H1 (cell line): ENCODE data around the gene PRR29. TPM values are rescaled to one million over a fixed set of nuclear protein-coding genes. Genes with fewer than 3 reads are reported as not detected.

Source experiments
- CTCF ChIA-PET: fragments of 300-600 bp; sonication (Branson Sonifier 250); formaldehyde crosslinking; loops from one replicate; lab custom pipeline; 2021; ENCODE audit not compliant: partially characterized antibody; lab: Charles Lee
- POLR2A ChIA-PET: fragments of 300-600 bp; sonication (Branson Sonifier 250); formaldehyde crosslinking; loops from one replicate; lab custom pipeline; 2021; ENCODE audit warnings: inconsistent platforms; ENCODE audit not compliant: partially characterized antibody; lab: Charles Lee
- DNase-seq, 2 experiments: peaks; one replicate each; pipeline versions ENCODE4 v3.0.0 to v3.0.0-alpha.2; 2010 to 2022; ENCODE audit warnings: low spot score in 2 of 2, low read depth in 1 of 2, mixed read lengths in 1 of 2
- FAIRE-seq: peaks from 2 replicates; lab custom pipeline; 2011; peaks lifted over from hg19 to GRCh38; lab: Jason Lieb, UNC
- H2AFZ ChIP-seq: 2 replicates; pipeline ENCODE4 v1.8.1; 2012; ENCODE audit warnings: low read length, inconsistent platforms
- H2AK5ac ChIP-seq: 2 replicates; pipeline ENCODE4 v1.6.1; 2013; ENCODE audit warnings: low read depth, low read length
- H2BK120ac ChIP-seq: replicated peaks from 2 replicates; pipeline ENCODE3; 2013; ENCODE audit warnings: low read depth, low read length, inconsistent platforms
- H2BK12ac ChIP-seq: 2 replicates; pipeline ENCODE4 v1.6.1; 2013; ENCODE audit warnings: low read depth, low read length
- H2BK15ac ChIP-seq: 2 replicates; pipeline ENCODE4 v1.6.1; 2013; ENCODE audit warnings: low read length
- H2BK20ac ChIP-seq: 2 replicates; pipeline ENCODE4 v1.6.1; 2013; ENCODE audit warnings: low read length
- H2BK5ac ChIP-seq: 2 replicates; pipeline ENCODE4 v1.6.1; 2013; ENCODE audit warnings: low read depth, low read length
- H3K14ac ChIP-seq: 2 replicates; pipeline ENCODE4 v1.6.1; 2013; ENCODE audit warnings: inconsistent platforms; ENCODE audit not compliant: insufficient read length
- H3K18ac ChIP-seq: 2 replicates; pipeline ENCODE4 v1.6.1; 2013; ENCODE audit warnings: low read length; ENCODE audit errors: extremely low read depth
- H3K23ac ChIP-seq: 2 replicates; pipeline ENCODE4 v1.6.1; 2013; ENCODE audit warnings: inconsistent platforms; ENCODE audit not compliant: insufficient read length
- H3K23me2 ChIP-seq: 2 replicates; pipeline ENCODE4 v1.6.1; 2013; ENCODE audit warnings: low read depth, low read length
- H3K27ac ChIP-seq: 2 replicates; pipeline ENCODE4 v1.6.1; 2011; ENCODE audit warnings: low read depth, low read length, inconsistent platforms
- H3K27me3 ChIP-seq, 4 experiments: replicated peaks in 1 of 4; 1 replicate in 1 of 4; 2 replicates in 3 of 4; pipeline versions ENCODE4 v1.6.1 to v1.8.1; 2011 to 2013; ENCODE audit warnings: low read length in 3 of 4, mild to moderate bottlenecking in 3 of 4, inconsistent platforms in 2 of 4, mixed read lengths in 2 of 4, moderate library complexity in 1 of 4; ENCODE audit not compliant: control insufficient read depth in 3 of 4, insufficient read depth in 3 of 4; ENCODE audit errors: extremely low read depth in 1 of 4
- H3K36me3 ChIP-seq, 4 experiments: 2 replicates each; pipeline versions ENCODE4 v1.6.1 to v1.8.1; 2011 to 2013; ENCODE audit warnings: mild to moderate bottlenecking in 4 of 4, low read length in 3 of 4, moderate library complexity in 2 of 4, control low read depth in 1 of 4, inconsistent platforms in 1 of 4; ENCODE audit not compliant: insufficient read depth in 4 of 4, control insufficient read depth in 2 of 4
- H3K4ac ChIP-seq: replicated peaks from 2 replicates; pipeline ENCODE3; 2013; ENCODE audit warnings: low read length, low read depth, mixed read lengths, inconsistent platforms; ENCODE audit not compliant: insufficient read length
- H3K4me1 ChIP-seq, 4 experiments: replicated peaks in 1 of 4; 1 replicate in 1 of 4; 2 replicates in 3 of 4; pipeline versions ENCODE4 v1.6.1 to v1.8.1; 2011 to 2013; ENCODE audit warnings: low read length in 3 of 4, inconsistent platforms in 2 of 4, mixed read lengths in 1 of 4; ENCODE audit not compliant: insufficient read depth in 4 of 4, control insufficient read depth in 3 of 4
- H3K4me2 ChIP-seq, 2 experiments: 2 replicates each; pipeline versions ENCODE4 v1.6.1 to v1.8.1; 2011 to 2013; ENCODE audit warnings: low read depth in 2 of 2, low read length in 2 of 2, control low read depth in 1 of 2, inconsistent platforms in 1 of 2, mild to moderate bottlenecking in 1 of 2; ENCODE audit not compliant: insufficient read depth in 1 of 2
- H3K4me3 ChIP-seq, 4 experiments: fragments of 200-600, 300-600 bp in 1 of 4; sonication (generic), shearing (Covaris generic), sonication (Bioruptor Twin) in 1 of 4; 2 replicates each; pipeline versions ENCODE4 v1.5.1 to v1.8.1; 2011 to 2016; ENCODE audit warnings: low read length in 4 of 4, low read depth in 3 of 4, control low read depth in 2 of 4, inconsistent platforms in 2 of 4, mild to moderate bottlenecking in 2 of 4, mixed read lengths in 1 of 4, moderate library complexity in 1 of 4; ENCODE audit not compliant: insufficient read depth in 2 of 4; ENCODE audit errors: extremely low read depth in 1 of 4
- H3K56ac ChIP-seq: replicated peaks from 2 replicates; pipeline ENCODE3; 2013; ENCODE audit warnings: low read depth, mild to moderate bottlenecking, mixed read lengths, low read length, inconsistent platforms; ENCODE audit not compliant: insufficient read length
- H3K79me1 ChIP-seq: 2 replicates; pipeline ENCODE4 v1.6.1; 2013; ENCODE audit warnings: low read depth, low read length, control low read depth
- H3K79me2 ChIP-seq, 2 experiments: 2 replicates each; pipeline versions ENCODE4 v1.6.1 to v1.8.1; 2012 to 2013; ENCODE audit warnings: low read length in 2 of 2, mild to moderate bottlenecking in 2 of 2, inconsistent platforms in 1 of 2; ENCODE audit not compliant: insufficient read depth in 2 of 2, control insufficient read depth in 1 of 2
- H3K9ac ChIP-seq, 4 experiments: replicated peaks in 1 of 4; 1 replicate in 1 of 4; 2 replicates in 3 of 4; pipeline versions ENCODE4 v1.6.1 to v1.8.1; 2011 to 2013; ENCODE audit warnings: low read depth in 3 of 4, low read length in 3 of 4, control low read depth in 2 of 4, mild to moderate bottlenecking in 2 of 4, moderate library complexity in 2 of 4, inconsistent platforms in 1 of 4; ENCODE audit errors: extremely low read depth in 1 of 4
- H3K9me3 ChIP-seq, 2 experiments: 2 replicates each; pipeline versions ENCODE4 v1.6.1 to v1.8.1; 2012 to 2013; ENCODE audit warnings: mild to moderate bottlenecking in 2 of 2, moderate library complexity in 2 of 2, control low read depth in 1 of 2, inconsistent platforms in 1 of 2, low read depth in 1 of 2, low read length in 1 of 2, mixed read lengths in 1 of 2; ENCODE audit not compliant: insufficient read depth in 2 of 2
- H4K20me1 ChIP-seq, 2 experiments: replicated peaks in 1 of 2; 2 replicates each; pipeline versions ENCODE3 to v1.8.1; 2011 to 2013; ENCODE audit warnings: inconsistent platforms in 2 of 2, low read length in 2 of 2, mild to moderate bottlenecking in 1 of 2; ENCODE audit not compliant: insufficient read depth in 2 of 2, control insufficient read depth in 1 of 2
- H4K5ac ChIP-seq: 2 replicates; pipeline ENCODE4 v1.6.1; 2013; ENCODE audit warnings: low read length, low read depth, mixed read lengths, inconsistent platforms; ENCODE audit not compliant: insufficient read length
- H4K8ac ChIP-seq: 2 replicates; pipeline ENCODE4 v1.8.0; 2013; ENCODE audit warnings: mild to moderate bottlenecking, moderate library complexity, low read length, inconsistent platforms; ENCODE audit not compliant: insufficient read depth; ENCODE audit errors: extremely low read depth
- H4K91ac ChIP-seq: replicated peaks from 2 replicates; pipeline ENCODE3; 2013; ENCODE audit warnings: low read length, mixed read lengths, inconsistent platforms; ENCODE audit not compliant: insufficient read length
- BRCA1 ChIP-seq: IDR thresholded peaks from 2 replicates; pipeline ENCODE4 v1.6.1; 2012; ENCODE audit warnings: low read depth, low read length, improper control_type of control experiment
- CEBPB ChIP-seq: IDR thresholded peaks from 2 replicates; pipeline ENCODE4 v1.6.1; 2012; ENCODE audit warnings: low read depth, low read length
- CREB1 ChIP-seq: IDR thresholded peaks from 2 replicates; pipeline ENCODE4 v1.6.1; 2012; ENCODE audit warnings: inconsistent platforms
- E2F6 ChIP-seq: IDR thresholded peaks from 2 replicates; pipeline ENCODE4 v1.6.1; 2012; ENCODE audit warnings: inconsistent platforms
- FOSL1 ChIP-seq: IDR thresholded peaks from 2 replicates; pipeline ENCODE4 v1.6.1; 2011; ENCODE audit warnings: mild to moderate bottlenecking, low read depth, low read length, moderate library complexity; ENCODE audit not compliant: insufficient read depth
- HDAC6 ChIP-seq: IDR thresholded peaks from one replicate; pipeline ENCODE4 v1.7.1; 2012; ENCODE audit warnings: low read depth, mild to moderate bottlenecking, inconsistent platforms, low read length, moderate library complexity
- KDM5A ChIP-seq: fragments of 200-600 bp; IDR thresholded peaks from 2 replicates; pipeline ENCODE4 v1.7.1; 2012; ENCODE audit warnings: mild to moderate bottlenecking, low read length, inconsistent platforms, mixed read lengths
- MAX ChIP-seq: IDR thresholded peaks from 2 replicates; pipeline ENCODE4 v1.6.1; 2012; ENCODE audit warnings: inconsistent platforms
- NANOG ChIP-seq: IDR thresholded peaks from 2 replicates; pipeline ENCODE4 v1.6.1; 2011; ENCODE audit warnings: low read length, low read depth, mild to moderate bottlenecking, inconsistent platforms; ENCODE audit not compliant: insufficient read depth, poor library complexity, severe bottlenecking
- PHF8 ChIP-seq: fragments of 200-600 bp; sonication (generic); conservative IDR thresholded peaks from 2 replicates; pipeline ENCODE4 v1.7.1; 2012; ENCODE audit warnings: low read depth, mild to moderate bottlenecking, inconsistent platforms, low read length, moderate library complexity
- POLR2AphosphoS5 ChIP-seq: IDR thresholded peaks from 2 replicates; pipeline ENCODE4 v1.6.1; 2011; ENCODE audit warnings: low read depth, low read length
- RBBP5 ChIP-seq: IDR thresholded peaks from 2 replicates; pipeline ENCODE4 v1.7.1; 2012; ENCODE audit warnings: low read depth, mild to moderate bottlenecking, inconsistent platforms, low read length, moderate library complexity, borderline replicate concordance
- SIN3A ChIP-seq, 2 experiments: IDR thresholded peaks in 1 of 2; conservative IDR thresholded peaks in 1 of 2; 2 replicates each; pipeline ENCODE4 v1.6.1; 2011 to 2012; ENCODE audit warnings: low read length in 2 of 2, improper control_type of control experiment in 1 of 2, low read depth in 1 of 2, mild to moderate bottlenecking in 1 of 2
- SUZ12 ChIP-seq: fragments of 200-600 bp; sonication (generic); IDR thresholded peaks from 2 replicates; pipeline ENCODE4 v1.6.1; 2012; ENCODE audit warnings: mild to moderate bottlenecking, inconsistent platforms, low read length, moderate library complexity, mixed read lengths
- WGBS, 2 experiments: shearing (Covaris generic) in 1 of 2; methylation state at CpG; one replicate each; pipeline versions ENCODE4 v1.1.6 to v1.1.7; 2013 to 2015; ENCODE audit warnings: low lambda C conversion rate in 2 of 2, mixed read lengths in 2 of 2, inconsistent platforms in 1 of 2, low coverage in 1 of 2, missing lambda C conversion rate in 1 of 2; ENCODE audit not compliant: insufficient replicate concordance in 2 of 2, insufficient coverage in 1 of 2, insufficient read length in 1 of 2; ENCODE audit errors: extremely low coverage in 1 of 2, missing lambda C conversion rate in 1 of 2; 5-methylcytosine and 5-hydroxymethylcytosine counted together
- polyA plus RNA-seq, 7 experiments: library from polyadenylated mRNA; depleted of rRNA in 3 of 7; stranded (reverse) in 5 of 7; unstranded in 2 of 7; fragments of >200 nt in 5 of 7; fragments of 200-250 nt in 2 of 7; gene quantifications; 1 replicate in 5 of 7; 2 replicates in 1 of 7; 4 replicates in 1 of 7; pipeline versions ENCODE4 v1.2.1 to v1.2.3, GENCODE V29; 2011 to 2013; ENCODE audit warnings: missing spikeins in 2 of 7, mixed read lengths in 2 of 7
- total RNA-seq: library from RNA; stranded (reverse); fragmentation: NEBNext Ultra II Directional; extraction: Animal tissue kit (Norgen Biotek cat#: 25700); gene quantifications from 2 replicates; pipeline ENCODE4 v1.2.1, GENCODE V29; 2021

The PRR29 gene
- total and polyA plus RNA-seq, 2 of the 8 experiments (the other 6 are each of a cell fraction or from before 2014, with no cell fraction given), result 0.67 to 0.83 TPM

- Histone ChIP-seq H3K23ac (no peak overlapping the region), H3K18ac (no peak overlapping the region), H2BK5ac (no peak overlapping the region), H2BK15ac (no peak overlapping the region), H3K4me3 (no peak overlapping the region), H2AFZ (no peak overlapping the region), H3K14ac (no peak overlapping the region), H3K79me2 (no peaks in the 10 kb centered on the region), H4K5ac (no peak overlapping the region), H3K9me3 (no peaks in the 10 kb centered on the region), H4K91ac (no peak overlapping the region), H2BK20ac (no peak overlapping the region), H3K4me1 (peaks cover 0 to 5% (median 4%) of the 10 kb centered on the region in 4 experiments; a peak in 6 of 7 replicates), H3K4ac (no peak overlapping the region), H3K9ac (no peak overlapping the region), H3K56ac (no peak overlapping the region), H2BK12ac (no peak overlapping the region), H2BK120ac (no peak overlapping the region), H2AK5ac (no peak overlapping the region), H3K4me2 (no peak overlapping the region), H3K27me3 (no peaks in the 10 kb centered on the region), H3K36me3 (no peaks in the 10 kb centered on the region), H4K20me1 (no peaks in the 10 kb centered on the region), H3K79me1 (no peaks in the 10 kb centered on the region), H3K27ac (no peak overlapping the region), H4K8ac (no peak overlapping the region), H3K23me2 (no peaks in the 10 kb centered on the region)
- DNase-seq, result no peak
- CTCF ChIA-PET, result interaction anchor here (0.5 to 2.0 kb wide), 6 partner anchors 12 to 106 kb away, joined by 3 to 11 read pairs (median 4); no protein-coding TSS in a partner anchor
- 86% methylated on average over 1 of the region's 1 CpG; no CpG with 5 or more reads in 1 of the 2 experiments for WGBS, 2 experiments
- POLR2A ChIA-PET, result interaction anchor here (0.7 to 1.6 kb wide), 3 partner anchors 9 to 12 kb away, joined by 3 read pairs; no protein-coding TSS in a partner anchor
- FAIRE-seq, result no peak
- TF ChIP-seq POLR2AphosphoS5 (no peak), SIN3A (conservative IDR thresholded peaks at IDR 0.05 in 1 of 2, IDR thresholded peaks at IDR 0.05 in 1 of 2; ENCODE audit: low read depth in 1 of 2, low read length in 2 of 2) (no peak), SUZ12 (no peak), BRCA1 (no peak), KDM5A (no peak), FOSL1 (no peak), NANOG (no peak), E2F6 (no peak), CREB1 (no peak), CEBPB (no peak), RBBP5 (no peak), PHF8 (no peak), HDAC6 (no peak), MAX (no peak)
Observed at GRCh38 chr17:64051153-64051552, 53.0 kb downstream of the PRR29 start.
